ENCODE data around the gene AJUBA. TPM values are rescaled to one million over a fixed set of nuclear protein-coding genes. Genes with fewer than 3 reads are reported as not detected.

Gene AJUBA
- total and polyA plus RNA-seq, 2 of the 8 experiments (the other 6 are each of a cell fraction or from before 2014, with no cell fraction given): 33.1 to 46.0 TPM

GRCh38 chr14:23009483-23009938, 27.2 kb upstream of the AJUBA start (continued):
- no peak for TF ChIP-seq RNF2 (IDR thresholded peaks at IDR 0.05; ENCODE audit: borderline replicate concordance, low read depth, low read length, missing control alignments, poor library complexity, severe bottlenecking)
- TF ChIP-seq HDAC2 (IDR thresholded peaks at IDR 0.05; ENCODE audit: borderline replicate concordance in 1 of 2, low read depth in 2 of 2, low read length in 2 of 2): no peak
- no peak for TF ChIP-seq USF2 (IDR thresholded peaks at IDR 0.05; ENCODE audit: low read length)
